WERI-Rb-1 (cell line): ENCODE measurements around the gene PIEZO2.
"Not testable (repeated sequence)": the region's sequence is repeated elsewhere in the genome, so short reads cannot be mapped to it uniquely, and the experiment has no call there.

Source experiments
- DNase-seq: peaks from one replicate; pipeline ENCODE4 v3.0.0-alpha.2; 2020
- H3K27ac ChIP-seq: fragments of 250-450 bp; sonication (Bioruptor Pico); 2 replicates; pipeline ENCODE4 v1.5.1; 2020; ENCODE audit warnings: mild to moderate bottlenecking, moderate library complexity
- H3K27me3 ChIP-seq: fragments of 250-450 bp; sonication (Bioruptor Pico); 2 replicates; pipeline ENCODE4 v1.5.1; 2021; ENCODE audit warnings: mild to moderate bottlenecking, low read depth, moderate library complexity; ENCODE audit not compliant: insufficient read depth, severe bottlenecking
- H3K36me3 ChIP-seq: fragments of 250-450 bp; sonication (Bioruptor Pico); 2 replicates; pipeline ENCODE4 v1.5.1; 2020; ENCODE audit warnings: mild to moderate bottlenecking, moderate library complexity
- H3K4me3 ChIP-seq: 2 replicates; pipeline ENCODE4 v1.5.1; 2011; ENCODE audit warnings: low read depth, mild to moderate bottlenecking, control low read depth, low read length
- H3K9me3 ChIP-seq: fragments of 250-450 bp; sonication (Bioruptor Pico); 2 replicates; pipeline ENCODE4 v1.5.1; 2021; ENCODE audit warnings: mild to moderate bottlenecking, moderate library complexity; ENCODE audit not compliant: severe bottlenecking
- TF ChIP-seq, protein P1 (sequence below): IDR thresholded peaks from 2 replicates; pipeline ENCODE4 v1.5.1; 2011; ENCODE audit warnings: low read depth, mild to moderate bottlenecking, control low read depth, inconsistent platforms, low read length

Gene PIEZO2

GRCh38 chr18:11137400-11137799 is 12.0 kb downstream of the PIEZO2 start:
- TF ChIP-seq, protein P1, sequence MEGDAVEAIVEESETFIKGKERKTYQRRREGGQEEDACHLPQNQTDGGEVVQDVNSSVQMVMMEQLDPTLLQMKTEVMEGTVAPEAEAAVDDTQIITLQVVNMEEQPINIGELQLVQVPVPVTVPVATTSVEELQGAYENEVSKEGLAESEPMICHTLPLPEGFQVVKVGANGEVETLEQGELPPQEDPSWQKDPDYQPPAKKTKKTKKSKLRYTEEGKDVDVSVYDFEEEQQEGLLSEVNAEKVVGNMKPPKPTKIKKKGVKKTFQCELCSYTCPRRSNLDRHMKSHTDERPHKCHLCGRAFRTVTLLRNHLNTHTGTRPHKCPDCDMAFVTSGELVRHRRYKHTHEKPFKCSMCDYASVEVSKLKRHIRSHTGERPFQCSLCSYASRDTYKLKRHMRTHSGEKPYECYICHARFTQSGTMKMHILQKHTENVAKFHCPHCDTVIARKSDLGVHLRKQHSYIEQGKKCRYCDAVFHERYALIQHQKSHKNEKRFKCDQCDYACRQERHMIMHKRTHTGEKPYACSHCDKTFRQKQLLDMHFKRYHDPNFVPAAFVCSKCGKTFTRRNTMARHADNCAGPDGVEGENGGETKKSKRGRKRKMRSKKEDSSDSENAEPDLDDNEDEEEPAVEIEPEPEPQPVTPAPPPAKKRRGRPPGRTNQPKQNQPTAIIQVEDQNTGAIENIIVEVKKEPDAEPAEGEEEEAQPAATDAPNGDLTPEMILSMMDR, result no peak
- no peak overlapping the region for H3K4me3 ChIP-seq
- H3K27ac ChIP-seq, result no peak overlapping the region
- H3K27me3 ChIP-seq, result peaks cover 2% of the 10 kb centered on the region
- no peaks in the 10 kb centered on the region for H3K36me3 ChIP-seq
- no peaks in the 10 kb centered on the region for H3K9me3 ChIP-seq
- no peak for DNase-seq

GRCh38 chr18:11136241-11136640 is 13.1 kb downstream of the PIEZO2 start:
- no peak overlapping the region for H3K27ac ChIP-seq
- TF ChIP-seq, protein P1, result no peak
- no peak for DNase-seq
- no peaks in the 10 kb centered on the region for H3K27me3 ChIP-seq
- no peaks in the 10 kb centered on the region for H3K9me3 ChIP-seq
- no peak overlapping the region for H3K4me3 ChIP-seq
- H3K36me3 ChIP-seq, result no peaks in the 10 kb centered on the region

DNA sequence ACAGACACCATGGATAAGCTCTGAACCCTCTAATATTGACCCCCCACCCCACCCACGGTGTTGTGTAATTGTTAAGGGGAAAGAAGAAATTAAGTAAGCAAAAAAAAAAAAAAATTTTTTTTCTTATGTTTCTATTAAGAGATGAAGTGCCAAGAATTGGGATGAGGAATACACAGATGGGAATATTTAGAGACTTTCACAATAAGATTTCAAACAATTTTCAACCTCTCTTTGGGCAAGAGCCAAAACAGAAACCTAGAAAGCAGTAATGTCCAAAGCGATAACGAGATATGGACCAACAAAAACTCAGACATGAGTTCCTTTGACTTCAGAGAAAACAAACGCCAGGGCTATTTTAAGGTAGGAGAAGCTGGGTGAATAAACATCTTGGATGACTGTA is 14.4 kb downstream of the PIEZO2 start:
- no peaks in the 10 kb centered on the region for H3K36me3 ChIP-seq
- no peak overlapping the region for H3K4me3 ChIP-seq
- no peaks in the 10 kb centered on the region for H3K27me3 ChIP-seq
- DNase-seq, result no peak
- TF ChIP-seq, protein P1, result no peak
- H3K9me3 ChIP-seq, result no peaks in the 10 kb centered on the region
- H3K27ac ChIP-seq, result no peak overlapping the region

- DNase-seq, H3K4me3 ChIP-seq, H3K27ac ChIP-seq, H3K36me3 ChIP-seq, H3K27me3 ChIP-seq, H3K9me3 ChIP-seq: not testable (repeated sequence)
These were observed 20.3 kb downstream of the PIEZO2 start for GRCh38 chr18:11129059-11129458.

DNA sequence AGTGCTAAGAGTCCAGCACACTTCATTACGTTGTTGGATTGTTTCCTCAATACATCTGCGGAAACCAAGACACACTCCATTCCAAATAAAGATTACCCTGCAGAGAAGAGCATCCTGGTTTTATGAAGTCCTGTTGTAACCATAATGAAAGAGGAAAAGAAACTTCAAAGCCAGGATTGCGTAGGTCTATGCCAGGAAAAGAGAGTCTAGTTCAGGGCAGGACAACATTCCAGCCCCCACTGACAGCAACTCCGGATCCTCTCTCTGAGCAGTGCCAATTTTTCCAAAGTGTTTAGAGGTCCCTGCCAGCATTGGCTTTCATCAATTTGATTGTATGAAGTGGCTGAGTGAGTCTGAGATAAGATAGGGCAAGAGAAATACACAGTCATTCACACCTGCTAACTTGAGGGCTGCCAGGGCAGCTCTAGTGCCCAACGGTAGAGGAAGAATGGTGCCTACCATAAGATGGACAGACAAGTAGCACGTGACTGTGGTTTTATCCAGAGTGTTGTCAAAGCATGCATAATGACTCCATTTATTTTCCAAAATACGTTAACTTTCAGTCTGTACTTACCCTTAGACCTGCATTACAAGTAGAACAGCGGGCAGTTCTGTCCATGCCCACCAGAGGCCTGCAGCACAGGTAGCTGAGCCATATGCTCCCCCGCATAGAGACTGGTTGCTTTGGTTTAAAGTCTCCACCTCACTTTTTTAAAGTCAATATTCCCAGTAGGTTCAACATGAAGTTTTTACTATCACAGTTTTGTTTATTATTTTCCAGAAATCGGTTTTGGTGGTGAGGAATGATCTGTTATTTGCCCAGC is 23.7 kb downstream of the PIEZO2 start:
- Histone ChIP-seq H3K9me3 (no peaks in the 10 kb centered on the region), H3K27ac (no peak overlapping the region), H3K36me3 (no peaks in the 10 kb centered on the region), H3K27me3 (no peaks in the 10 kb centered on the region), H3K4me3 (no peak overlapping the region)
- TF ChIP-seq, protein P1, result no peak
- no peak for DNase-seq

DNA sequence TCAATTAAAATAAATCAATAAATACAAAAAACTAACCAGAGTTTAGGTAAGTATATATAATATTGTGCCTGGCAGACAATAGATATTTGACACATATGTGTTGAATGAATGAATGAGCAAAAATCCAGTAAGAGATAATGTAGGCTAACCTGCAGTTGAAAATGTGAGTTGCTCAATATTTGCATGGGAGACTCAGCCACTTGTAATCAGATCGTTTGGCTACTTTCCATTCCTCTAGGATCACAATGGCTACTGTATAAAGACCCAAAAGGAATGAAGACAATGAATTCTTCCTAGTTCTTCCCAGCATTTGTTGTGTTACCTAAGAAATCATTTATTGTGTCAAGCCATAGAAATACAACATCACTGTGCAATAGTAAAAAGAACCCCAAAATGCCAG is 25.3 kb downstream of the PIEZO2 start:
- peaks cover 2% of the 10 kb centered on the region for H3K27me3 ChIP-seq
- H3K36me3 ChIP-seq, result no peaks in the 10 kb centered on the region
- H3K9me3 ChIP-seq, result no peaks in the 10 kb centered on the region
- DNase-seq, result no peak
- no peak overlapping the region for H3K27ac ChIP-seq
- TF ChIP-seq, protein P1, result no peak
- no peak overlapping the region for H3K4me3 ChIP-seq
